Measurements from ENCODE around the gene PYM1. TPM values are rescaled to one million over a fixed set of nuclear protein-coding genes. Genes with fewer than 3 reads are reported as not detected.
A peak's percentile ranks its signal among the peaks of the same experiment; 100 is the strongest.

The PYM1 gene
- total and polyA plus RNA-seq, 2 of the 13 experiments (the other 11 are each of a cell fraction or from before 2014, with no cell fraction given) = 44.0 to 51.8 TPM

DNA sequence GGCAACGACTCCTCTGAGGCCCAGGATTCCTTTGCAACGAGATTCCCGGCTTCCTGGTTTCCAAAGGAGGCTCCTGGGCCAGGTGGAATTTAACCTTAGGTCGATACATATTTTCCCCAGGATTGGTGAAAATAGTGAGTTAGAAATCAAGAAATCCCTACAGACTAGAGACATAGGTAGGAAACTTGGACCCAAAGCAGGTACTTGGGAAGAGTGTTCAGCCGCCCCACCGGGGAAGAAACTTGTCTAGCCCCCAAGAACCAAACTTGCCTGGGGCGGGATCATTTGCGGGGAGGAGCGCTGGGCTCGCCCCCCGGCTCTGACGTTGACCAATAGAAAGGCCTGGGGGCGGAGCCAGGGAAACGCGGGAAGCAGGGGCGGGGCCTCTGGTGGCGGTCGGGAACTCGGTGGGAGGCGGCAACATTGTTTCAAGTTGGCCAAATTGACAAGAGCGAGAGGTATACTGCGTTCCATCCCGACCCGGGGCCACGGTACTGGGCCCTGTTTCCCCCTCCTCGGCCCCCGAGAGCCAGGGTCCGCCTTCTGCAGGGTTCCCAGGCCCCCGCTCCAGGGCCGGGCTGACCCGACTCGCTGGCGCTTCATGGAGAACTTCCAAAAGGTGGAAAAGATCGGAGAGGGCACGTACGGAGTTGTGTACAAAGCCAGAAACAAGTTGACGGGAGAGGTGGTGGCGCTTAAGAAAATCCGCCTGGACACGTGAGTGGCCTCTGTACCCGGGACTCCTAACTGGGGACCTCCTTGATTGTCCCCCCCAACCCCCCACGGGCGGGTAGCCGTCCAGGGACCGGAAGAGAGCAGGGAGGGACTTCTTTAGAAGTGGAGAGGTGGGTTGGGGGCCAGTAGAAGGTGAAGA lies 39.0 kb upstream of the PYM1 start, which contains the start of gene CDK2 (continued):
- TF ChIP-seq, protein P1, sequence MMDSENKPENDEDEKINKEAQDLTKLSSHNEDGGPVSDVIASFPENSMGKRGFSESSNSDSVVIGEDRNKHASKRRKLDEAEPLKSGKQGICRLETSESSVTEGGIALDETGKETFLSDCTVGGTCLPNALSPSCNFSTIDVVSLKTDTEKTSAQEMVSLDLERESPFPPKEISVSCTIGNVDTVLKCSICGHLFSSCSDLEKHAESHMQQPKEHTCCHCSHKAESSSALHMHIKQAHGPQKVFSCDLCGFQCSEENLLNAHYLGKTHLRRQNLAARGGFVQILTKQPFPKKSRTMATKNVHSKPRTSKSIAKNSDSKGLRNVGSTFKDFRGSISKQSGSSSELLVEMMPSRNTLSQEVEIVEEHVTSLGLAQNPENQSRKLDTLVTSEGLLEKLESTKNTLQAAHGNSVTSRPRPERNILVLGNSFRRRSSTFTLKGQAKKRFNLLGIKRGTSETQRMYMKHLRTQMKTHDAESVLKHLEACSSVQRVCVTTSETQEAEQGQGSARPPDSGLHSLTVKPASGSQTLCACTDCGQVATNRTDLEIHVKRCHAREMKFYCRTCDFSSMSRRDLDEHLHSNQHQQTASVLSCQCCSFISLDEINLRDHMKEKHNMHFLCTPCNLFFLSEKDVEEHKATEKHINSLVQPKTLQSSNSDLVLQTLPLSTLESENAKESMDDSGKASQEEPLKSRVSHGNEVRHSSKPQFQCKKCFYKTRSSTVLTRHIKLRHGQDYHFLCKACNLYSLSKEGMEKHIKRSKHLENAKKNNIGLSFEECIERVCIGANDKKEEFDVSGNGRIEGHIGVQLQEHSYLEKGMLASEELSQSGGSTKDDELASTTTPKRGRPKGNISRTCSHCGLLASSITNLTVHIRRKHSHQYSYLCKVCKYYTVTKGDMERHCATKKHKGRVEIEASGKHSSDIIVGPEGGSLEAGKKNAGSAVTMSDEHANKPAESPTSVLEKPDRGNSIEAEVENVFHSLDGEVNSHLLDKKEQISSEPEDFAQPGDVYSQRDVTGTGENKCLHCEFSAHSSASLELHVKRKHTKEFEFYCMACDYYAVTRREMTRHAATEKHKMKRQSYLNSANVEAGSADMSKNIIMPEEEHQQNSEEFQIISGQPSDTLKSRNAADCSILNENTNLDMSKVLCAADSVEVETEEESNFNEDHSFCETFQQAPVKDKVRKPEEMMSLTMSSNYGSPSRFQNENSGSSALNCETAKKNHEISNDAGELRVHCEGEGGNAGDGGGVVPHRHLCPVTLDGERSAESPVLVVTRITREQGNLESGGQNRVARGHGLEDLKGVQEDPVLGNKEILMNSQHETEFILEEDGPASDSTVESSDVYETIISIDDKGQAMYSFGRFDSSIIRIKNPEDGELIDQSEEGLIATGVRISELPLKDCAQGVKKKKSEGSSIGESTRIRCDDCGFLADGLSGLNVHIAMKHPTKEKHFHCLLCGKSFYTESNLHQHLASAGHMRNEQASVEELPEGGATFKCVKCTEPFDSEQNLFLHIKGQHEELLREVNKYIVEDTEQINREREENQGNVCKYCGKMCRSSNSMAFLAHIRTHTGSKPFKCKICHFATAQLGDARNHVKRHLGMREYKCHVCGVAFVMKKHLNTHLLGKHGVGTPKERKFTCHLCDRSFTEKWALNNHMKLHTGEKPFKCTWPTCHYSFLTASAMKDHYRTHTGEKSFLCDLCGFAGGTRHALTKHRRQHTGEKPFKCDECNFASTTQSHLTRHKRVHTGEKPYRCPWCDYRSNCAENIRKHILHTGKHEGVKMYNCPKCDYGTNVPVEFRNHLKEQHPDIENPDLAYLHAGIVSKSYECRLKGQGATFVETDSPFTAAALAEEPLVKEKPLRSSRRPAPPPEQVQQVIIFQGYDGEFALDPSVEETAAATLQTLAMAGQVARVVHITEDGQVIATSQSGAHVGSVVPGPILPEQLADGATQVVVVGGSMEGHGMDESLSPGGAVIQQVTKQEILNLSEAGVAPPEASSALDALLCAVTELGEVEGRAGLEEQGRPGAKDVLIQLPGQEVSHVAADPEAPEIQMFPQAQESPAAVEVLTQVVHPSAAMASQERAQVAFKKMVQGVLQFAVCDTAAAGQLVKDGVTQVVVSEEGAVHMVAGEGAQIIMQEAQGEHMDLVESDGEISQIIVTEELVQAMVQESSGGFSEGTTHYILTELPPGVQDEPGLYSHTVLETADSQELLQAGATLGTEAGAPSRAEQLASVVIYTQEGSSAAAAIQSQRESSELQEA (CRISPR knock-in tag; IDR thresholded peaks at IDR 0.05; ENCODE audit: not compliant biosample characterization) = no peak
- TF ChIP-seq SP140L (CRISPR knock-in tag; IDR thresholded peaks at IDR 0.05; ENCODE audit: borderline replicate concordance) = no peak
- no peak for TF ChIP-seq TCF7 (IDR thresholded peaks at IDR 0.05; ENCODE audit: low read depth)
- peak; percentile 69 for TF ChIP-seq PHF8 (CRISPR knock-in tag; IDR thresholded peaks at IDR 0.05)
- TF ChIP-seq ADNP (CRISPR knock-in tag; IDR thresholded peaks at IDR 0.05) = no peak
- TF ChIP-seq ZNF136 (CRISPR knock-in tag; IDR thresholded peaks at IDR 0.05; ENCODE audit: low read depth) = no peak
- no peak for TF ChIP-seq PLSCR1 (CRISPR knock-in tag; IDR thresholded peaks at IDR 0.05; ENCODE audit: borderline replicate concordance)
- no peak for TF ChIP-seq MATR3 (CRISPR knock-in tag; IDR thresholded peaks at IDR 0.05)
- no peak for TF ChIP-seq SRF (IDR thresholded peaks at IDR 0.05; ENCODE audit: low read depth, low read length)
- TF ChIP-seq U2AF1 (optimal IDR thresholded peaks at IDR 0.05; ENCODE audit: low read depth, low read length) = no peak
- TF ChIP-seq, protein P2, sequence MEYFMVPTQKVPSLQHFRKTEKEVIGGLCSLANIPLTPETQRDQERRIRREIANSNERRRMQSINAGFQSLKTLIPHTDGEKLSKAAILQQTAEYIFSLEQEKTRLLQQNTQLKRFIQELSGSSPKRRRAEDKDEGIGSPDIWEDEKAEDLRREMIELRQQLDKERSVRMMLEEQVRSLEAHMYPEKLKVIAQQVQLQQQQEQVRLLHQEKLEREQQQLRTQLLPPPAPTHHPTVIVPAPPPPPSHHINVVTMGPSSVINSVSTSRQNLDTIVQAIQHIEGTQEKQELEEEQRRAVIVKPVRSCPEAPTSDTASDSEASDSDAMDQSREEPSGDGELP (IDR thresholded peaks at IDR 0.05; ENCODE audit: borderline replicate concordance, low read depth) = no peak
- TF ChIP-seq ARNTL (CRISPR knock-in tag; IDR thresholded peaks at IDR 0.05) = 0 out of 2 replicates have a peak, but pooled peaks have one; percentile 62
- TF ChIP-seq ZNF773 (CRISPR knock-in tag; IDR thresholded peaks at IDR 0.05; ENCODE audit: borderline replicate concordance) = no peak
- no peak for TF ChIP-seq PCBP2 (optimal IDR thresholded peaks at IDR 0.05; ENCODE audit: low read depth, low read length, poor library complexity, severe bottlenecking)
- TF ChIP-seq ZBTB4 (CRISPR knock-in tag; IDR thresholded peaks at IDR 0.05; ENCODE audit: borderline replicate concordance) = no peak
- TF ChIP-seq ZNF446 (CRISPR knock-in tag; IDR thresholded peaks at IDR 0.05) = no peak

All from HepG2 (cell line).